ENCODE data around the gene MAD2L1BP.
A peak's percentile ranks its signal among the peaks of the same experiment; 100 is the strongest.

DNA sequence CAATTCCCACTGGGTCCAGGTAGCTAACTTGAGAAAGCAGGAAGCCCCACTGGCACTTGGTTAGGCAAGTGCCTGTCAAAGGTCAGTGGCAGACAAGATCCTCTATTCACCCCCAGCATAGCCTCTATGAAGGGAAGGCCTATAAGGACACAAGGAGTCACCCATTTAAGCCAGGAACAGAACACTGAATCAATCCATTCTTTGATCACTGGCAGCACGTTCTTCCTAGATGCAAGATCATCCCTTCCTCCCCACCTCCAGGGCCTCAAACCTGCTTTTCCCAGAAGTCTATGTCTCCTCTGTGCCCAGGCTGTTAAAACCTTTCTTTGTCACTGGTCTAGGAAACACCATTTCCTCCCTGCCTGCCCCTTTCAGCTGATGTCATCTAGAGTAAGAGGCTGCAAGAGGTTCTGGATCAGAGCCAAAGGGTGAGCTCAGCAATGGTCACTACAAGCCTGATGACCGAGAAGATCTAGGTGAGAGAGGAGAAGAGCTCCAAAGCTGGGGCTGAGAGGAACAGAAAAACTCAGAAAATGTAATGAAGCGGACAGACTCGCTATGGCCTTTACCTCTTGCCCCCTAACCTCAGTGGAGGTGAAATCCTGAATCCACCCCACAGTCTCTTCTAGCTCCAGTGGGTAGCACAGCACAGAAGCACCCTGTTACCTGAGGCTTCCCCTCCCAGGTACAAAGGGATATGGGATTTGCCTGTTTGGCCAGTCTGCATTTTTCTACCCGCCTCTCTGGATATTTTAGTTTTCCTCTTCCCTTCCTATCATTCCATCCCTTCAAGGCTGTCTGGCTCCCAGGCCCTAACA is 8.4 kb upstream of the MAD2L1BP start:
- TF ChIP-seq JUN (IDR thresholded peaks at IDR 0.05; ENCODE audit: borderline replicate concordance, insufficient read depth, insufficient read length, low read depth) = peak; percentile 73
- TF ChIP-seq MAX (IDR thresholded peaks at IDR 0.05; ENCODE audit: insufficient read depth, insufficient read length) = no peak
- TF ChIP-seq, protein P1, sequence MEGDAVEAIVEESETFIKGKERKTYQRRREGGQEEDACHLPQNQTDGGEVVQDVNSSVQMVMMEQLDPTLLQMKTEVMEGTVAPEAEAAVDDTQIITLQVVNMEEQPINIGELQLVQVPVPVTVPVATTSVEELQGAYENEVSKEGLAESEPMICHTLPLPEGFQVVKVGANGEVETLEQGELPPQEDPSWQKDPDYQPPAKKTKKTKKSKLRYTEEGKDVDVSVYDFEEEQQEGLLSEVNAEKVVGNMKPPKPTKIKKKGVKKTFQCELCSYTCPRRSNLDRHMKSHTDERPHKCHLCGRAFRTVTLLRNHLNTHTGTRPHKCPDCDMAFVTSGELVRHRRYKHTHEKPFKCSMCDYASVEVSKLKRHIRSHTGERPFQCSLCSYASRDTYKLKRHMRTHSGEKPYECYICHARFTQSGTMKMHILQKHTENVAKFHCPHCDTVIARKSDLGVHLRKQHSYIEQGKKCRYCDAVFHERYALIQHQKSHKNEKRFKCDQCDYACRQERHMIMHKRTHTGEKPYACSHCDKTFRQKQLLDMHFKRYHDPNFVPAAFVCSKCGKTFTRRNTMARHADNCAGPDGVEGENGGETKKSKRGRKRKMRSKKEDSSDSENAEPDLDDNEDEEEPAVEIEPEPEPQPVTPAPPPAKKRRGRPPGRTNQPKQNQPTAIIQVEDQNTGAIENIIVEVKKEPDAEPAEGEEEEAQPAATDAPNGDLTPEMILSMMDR (IDR thresholded peaks at IDR 0.05; ENCODE audit: extremely low read depth in 1 of 2, insufficient read depth in 1 of 2, low read depth in 1 of 2, low read length in 2 of 2) = no peak
- TF ChIP-seq POLR2A (IDR thresholded peaks at IDR 0.05; ENCODE audit: low read depth, low read length) = no peak
- TF ChIP-seq EZH2 (IDR thresholded peaks at IDR 0.05; ENCODE audit: borderline replicate concordance, low read depth, low read length, severe bottlenecking) = no peak
- TF ChIP-seq GATA2 (IDR thresholded peaks at IDR 0.05; ENCODE audit: insufficient read depth, insufficient read length, low read depth, low read length) = no peak
- peak; percentile 44 for TF ChIP-seq POLR2AphosphoS5 (IDR thresholded peaks at IDR 0.05; ENCODE audit: insufficient read depth, low read depth, low read length)
- TF ChIP-seq MYC (IDR thresholded peaks at IDR 0.05; ENCODE audit: low read depth, low read length) = no peak
